MM.1S (cell line): ENCODE results near the gene GUCY1B1.

Experiments
- CTCF ChIP-seq: fragments of 300-600 bp; sonication (generic); IDR thresholded peaks from 2 replicates; pipeline ENCODE4 v1.5.1; 2016; ENCODE audit warnings: antibody characterized with exemption, low read length, mixed read lengths
- EZH2 ChIP-seq: fragments of 300-600 bp; sonication (generic); optimal IDR thresholded peaks from 2 replicates; pipeline ENCODE3; 2017; ENCODE audit warnings: low read depth, mild to moderate bottlenecking, antibody characterized with exemption, low read length, mixed read lengths

- TF ChIP-seq CTCF (no peak), EZH2 (no peak)
Measured at GRCh38 chr4:155713911-155714310, 44.9 kb upstream of the GUCY1B1 start.
